ENCODE data around the gene PPP6R3.
"Not testable (repeated sequence)": the region's sequence is repeated elsewhere in the genome, so short reads cannot be mapped to it uniquely, and the experiment has no call there.

PPP6R3 gene

GRCh38 chr11:68610452-68611116 lies 150.0 kb downstream of the PPP6R3 start:
- peak; percentile 9 for DNase-seq

GRCh38 chr11:68615657-68616056 lies 155.1 kb downstream of the PPP6R3 start:
- no peak for DNase-seq

DNA sequence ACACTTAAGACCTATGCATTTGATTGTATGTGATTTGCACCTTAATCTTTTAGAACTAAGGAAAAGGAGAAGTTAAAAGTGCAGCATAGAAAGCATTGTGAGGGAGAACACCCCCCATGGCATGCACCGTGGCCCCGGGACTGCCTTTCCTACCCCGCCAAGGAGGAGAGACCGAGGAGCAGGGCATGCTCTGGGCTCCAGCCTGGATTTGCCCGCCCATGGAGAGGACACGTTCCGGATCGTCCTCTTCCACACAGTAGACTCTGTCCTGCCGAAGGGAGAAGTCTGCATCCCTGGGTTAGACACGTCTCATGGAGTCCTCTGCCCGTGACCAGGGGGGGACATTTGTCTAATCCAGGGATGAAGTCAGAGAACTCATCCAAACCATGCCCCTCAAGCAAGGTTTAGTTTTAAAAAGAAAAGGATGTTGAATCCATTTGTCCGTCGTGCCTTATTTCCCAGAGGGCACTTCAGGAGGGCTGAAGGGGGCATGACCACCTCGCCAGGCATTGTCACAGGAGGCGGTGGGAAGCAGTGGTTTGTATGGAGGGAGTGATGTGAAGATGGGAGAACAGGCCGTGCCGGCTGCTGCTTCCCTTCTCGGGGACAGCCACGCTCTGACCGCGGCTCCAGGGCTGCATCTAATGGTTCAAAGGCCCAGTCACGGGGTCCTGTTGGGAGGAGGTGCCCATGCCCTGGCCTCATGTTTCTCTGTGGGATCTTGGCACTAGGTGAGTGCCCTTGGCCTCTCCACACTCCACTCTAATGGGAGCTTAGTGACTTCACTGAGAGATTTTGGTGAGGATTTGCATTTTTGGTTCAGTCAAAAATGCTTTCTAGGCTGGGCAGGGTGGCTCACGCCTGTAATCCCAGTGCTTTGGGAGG lies 157.6 kb downstream of the PPP6R3 start:
- no peak for DNase-seq

- no peak for DNase-seq
These were observed 161.3 kb downstream of the PPP6R3 start for GRCh38 chr11:68621826-68622225.

GRCh38 chr11:68623706-68624105 lies 163.2 kb downstream of the PPP6R3 start:
- not testable (repeated sequence) for DNase-seq

DNA sequence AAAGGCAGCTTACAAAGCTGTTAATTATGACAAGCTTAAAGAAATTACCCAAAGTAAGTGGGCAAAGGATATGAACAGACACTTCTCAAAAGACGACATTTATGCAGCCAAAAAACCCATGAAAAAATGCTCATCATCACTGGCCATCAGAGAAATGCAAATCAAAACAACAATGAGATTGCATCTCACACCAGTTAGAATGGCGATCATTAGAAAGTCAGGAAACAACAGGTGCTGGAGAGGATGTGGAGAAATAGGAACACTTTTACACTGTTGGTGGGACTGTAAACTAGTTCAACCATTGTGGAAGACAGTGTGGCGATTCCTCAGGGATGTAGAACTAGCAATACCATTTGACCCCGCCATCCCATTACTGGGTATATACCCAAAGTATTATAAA lies 164.5 kb downstream of the PPP6R3 start:
- DNase-seq: not testable (repeated sequence)

DNA sequence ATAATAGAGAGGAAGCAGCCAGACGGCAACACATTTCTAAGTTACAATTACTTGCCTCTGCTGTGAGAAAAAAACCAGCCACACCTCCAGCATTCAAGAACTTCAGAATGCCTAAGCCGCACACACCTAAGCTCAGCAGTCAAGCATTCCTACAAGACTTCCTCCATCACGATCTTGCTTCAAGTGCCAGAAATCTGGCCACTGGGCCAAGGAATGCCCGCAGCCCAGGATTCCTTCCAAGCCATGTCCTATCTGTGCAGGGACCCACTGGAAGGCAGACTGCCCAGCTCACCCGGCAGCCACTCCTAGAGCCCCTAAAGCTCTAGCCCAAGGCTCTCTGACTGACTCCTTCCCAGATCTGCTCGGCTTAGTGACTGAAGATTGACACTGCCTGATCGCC lies 165.7 kb downstream of the PPP6R3 start:
- not testable (repeated sequence) for DNase-seq

DNA sequence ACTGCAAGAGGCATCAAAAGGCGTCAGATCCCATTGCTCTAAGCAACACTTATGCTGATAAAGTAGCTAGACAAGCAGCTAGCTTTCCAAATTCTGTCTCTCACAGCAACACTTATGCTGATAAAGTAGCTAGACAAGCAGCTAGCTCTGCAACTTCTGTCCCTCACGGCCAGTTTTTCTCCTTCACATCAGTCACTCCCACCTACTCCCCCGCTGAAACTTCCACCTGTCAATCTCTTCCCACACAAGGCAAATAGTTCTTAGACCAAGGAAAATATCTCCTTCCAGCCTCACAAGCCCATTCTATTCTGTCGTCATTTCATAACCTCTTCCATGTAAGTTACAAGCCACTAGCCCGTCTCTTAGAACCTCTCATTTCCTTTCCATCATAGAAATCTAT lies 168.3 kb downstream of the PPP6R3 start:
- DNase-seq: not testable (repeated sequence)

GRCh38 chr11:68632375-68632774 lies 171.8 kb downstream of the PPP6R3 start:
- DNase-seq: not testable (repeated sequence)

GRCh38 chr11:68632802-68633201 lies 172.2 kb downstream of the PPP6R3 start:
- DNase-seq: peak; percentile 43

DNA sequence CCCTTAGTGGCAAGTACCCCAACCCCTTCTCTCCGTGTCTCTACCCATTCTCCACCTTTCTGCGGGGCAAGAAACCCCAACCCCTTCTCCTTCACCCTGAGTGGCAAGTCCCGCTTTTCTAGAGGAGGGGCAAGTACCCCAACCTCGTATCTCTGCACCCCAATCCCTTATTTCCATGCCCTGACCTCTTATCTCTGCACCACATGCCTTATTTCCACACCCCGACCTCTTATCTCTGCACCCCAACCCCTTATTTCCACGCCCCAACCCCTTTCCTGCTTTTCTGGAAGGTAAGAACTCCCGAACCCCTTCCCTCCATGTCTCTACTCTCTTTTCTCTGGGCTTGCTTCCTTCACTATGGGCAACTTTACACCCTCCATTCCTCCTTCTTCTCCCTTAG lies 174.1 kb downstream of the PPP6R3 start:
- DNase-seq: not testable (repeated sequence)

DNA sequence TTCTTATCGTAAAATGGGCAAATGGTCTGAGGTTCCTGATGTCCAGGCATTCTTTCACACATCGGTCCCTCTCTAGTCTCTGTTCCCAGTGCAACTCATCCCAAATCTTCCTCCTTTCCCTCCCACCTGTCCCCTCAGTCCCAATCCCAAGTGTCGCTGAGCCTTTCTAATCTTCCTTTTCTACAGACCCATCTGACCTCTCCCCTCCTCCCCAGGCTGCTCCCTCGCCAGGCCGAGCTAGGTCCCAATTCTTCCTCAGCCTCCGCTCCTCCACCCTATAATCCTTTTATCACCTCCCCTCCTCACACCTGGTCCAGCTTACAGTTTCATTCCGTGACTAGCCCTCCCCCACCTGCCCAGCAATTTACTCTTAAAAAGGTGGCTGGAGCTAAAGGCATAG lies 174.6 kb downstream of the PPP6R3 start:
- DNase-seq: not testable (repeated sequence)

- not testable (repeated sequence) for DNase-seq
These were observed 175.3 kb downstream of the PPP6R3 start for GRCh38 chr11:68635883-68636282.

- not testable (repeated sequence) for DNase-seq
These were observed 178.8 kb downstream of the PPP6R3 start for GRCh38 chr11:68639322-68639721.

DNA sequence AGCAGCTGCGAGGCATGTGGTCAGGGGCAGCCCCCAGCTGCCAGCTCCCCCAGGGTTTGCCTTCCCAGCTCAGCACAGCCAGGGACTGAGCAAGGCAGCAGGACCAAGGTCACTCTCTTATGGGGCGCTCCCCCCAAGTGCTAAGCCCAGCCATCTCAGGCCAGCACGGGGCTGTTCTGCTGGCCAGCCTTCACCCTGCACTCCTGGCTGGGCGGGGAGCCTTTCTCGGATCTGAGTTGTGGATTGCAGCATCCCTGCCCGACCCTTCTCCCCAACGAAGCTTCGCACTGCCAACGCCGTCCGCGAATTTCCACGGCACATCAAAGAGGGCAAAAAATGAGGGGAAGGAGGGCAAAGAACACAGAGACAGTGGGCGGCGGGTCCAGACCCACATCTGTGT lies 181.3 kb downstream of the PPP6R3 start:
- DNase-seq: no peak

DNA sequence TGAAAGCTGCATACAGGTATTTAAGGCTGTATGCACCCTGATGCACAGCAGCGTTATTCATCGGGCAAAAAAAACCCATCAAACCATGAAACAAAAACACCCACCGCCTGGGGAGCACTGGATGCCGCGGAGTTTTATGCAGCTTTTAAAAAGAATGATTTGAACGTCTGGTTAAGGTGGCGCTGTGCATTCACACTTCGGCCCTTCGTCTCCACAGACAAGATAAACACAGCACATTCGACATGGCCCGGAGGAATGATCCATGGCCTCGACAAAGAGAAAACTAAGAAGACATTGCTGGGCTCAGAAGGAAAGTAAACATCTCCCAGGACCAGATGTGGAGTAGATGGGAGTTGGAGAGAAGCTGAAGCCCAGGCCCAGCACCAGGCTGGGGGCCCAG lies 183.0 kb downstream of the PPP6R3 start:
- DNase-seq: peak; percentile 13

DNA sequence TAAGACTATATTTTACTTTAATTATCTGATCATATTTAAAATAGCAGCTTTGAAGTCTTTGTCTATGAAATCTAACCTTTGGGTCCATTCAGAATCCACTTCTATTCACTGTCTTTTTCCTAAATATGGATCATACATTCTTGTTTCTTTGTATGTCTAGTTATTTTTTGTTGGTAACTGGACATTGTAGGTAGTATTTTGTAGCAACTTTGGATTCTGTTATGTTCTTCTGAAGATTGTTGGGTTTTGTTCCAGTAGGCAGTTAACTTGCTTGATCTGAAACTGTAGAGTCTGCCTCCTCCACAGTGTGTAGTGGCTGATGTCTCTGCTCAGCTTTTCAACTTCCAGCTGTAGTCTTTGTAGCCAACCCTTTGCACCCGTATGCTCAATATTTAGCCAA lies 186.3 kb downstream of the PPP6R3 start:
- no peak for DNase-seq

GRCh38 chr11:68649851-68650555 lies 189.5 kb downstream of the PPP6R3 start:
- DNase-seq: no peak

DNA sequence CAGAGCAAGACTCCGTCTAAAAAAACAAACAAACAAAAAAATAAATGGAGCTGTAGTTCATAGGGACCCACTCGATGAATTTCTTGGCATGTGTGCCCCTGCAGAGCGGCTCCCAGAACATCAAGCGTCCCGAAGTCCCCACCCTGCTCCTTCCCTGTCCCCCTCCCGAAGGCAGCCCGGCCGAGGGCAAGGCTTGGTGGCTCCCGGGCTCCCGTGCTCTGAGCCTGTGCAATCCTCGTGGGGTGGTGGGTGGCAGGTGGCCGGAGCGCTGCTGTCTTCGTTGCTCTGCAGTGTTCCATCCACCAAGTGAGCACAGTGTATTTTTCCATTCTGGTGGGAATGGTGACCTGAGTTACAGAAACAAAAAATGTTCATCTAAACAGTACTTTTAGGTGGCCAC lies 190.2 kb downstream of the PPP6R3 start:
- DNase-seq: no peak

DNA sequence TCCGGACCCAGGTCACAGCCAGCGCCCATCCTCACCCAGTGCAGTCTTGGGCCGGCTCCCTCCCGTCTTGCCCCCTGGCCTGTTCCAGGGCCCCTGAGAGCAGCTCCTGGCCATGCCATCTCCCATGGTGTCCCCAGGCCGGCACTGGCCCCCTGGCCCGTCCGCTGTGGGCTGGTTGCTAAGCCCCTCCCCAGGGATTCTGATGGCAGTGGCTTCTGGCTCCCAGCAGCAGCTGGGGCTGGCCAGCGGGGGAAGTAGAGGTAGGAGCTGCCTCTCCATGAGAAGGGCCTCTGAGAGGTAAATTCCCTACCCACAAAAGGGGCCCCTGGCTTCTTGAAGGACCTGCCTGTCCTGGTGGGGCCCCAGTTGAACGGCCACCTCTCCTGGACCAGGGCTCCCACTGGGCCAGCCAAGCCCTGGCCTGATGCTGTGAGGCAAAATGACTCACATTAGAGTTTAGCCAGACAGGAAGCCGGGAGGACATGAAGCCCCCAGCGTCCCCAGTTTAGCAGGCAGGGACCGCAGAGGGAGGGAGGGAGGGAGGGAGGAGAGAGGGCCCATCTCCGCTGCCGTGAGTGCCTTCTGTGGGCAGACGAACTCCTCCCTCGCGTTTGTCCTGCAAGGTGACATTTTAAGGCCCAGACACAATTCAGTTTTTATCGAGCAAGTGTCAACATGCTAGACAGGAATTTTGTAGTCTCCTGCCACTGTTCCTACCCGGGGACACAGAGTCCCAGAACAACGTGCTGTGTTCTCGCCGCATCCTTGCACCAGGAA lies 190.8 kb downstream of the PPP6R3 start:
- DNase-seq: peak; percentile 38

DNA sequence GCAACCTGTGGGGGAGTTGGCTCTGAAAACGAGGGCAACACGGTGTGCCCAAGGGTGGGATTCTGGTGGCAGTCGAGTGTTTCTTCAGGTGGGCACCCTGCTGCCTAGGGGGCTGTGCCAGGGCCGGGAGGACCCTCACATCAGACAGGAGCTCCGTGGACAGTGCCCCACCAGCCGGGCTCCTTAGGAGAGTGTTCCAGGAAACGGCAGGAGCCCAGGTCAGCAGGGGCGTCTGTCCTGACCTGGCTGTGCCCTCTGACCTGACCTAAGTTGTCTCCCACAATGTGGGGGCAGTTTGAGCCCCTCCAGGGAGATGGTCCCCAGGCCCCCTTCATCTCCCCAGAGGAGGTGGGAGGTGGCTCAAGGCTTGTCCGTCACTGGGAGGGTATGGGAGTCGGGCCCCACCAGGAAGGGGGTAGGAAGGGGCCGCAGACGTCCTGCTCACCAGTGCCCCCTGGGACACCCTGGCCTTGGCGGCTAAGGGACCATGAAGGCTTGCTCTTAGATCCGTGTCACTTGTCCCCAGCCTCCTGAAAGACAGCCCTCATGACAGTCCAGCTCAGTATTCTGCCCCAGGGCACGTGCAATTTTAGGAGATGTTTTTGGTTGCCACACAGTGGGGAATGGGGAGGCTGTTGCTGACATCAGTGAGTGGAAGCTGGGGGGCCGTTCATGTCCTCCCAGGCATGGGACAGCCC lies 191.6 kb downstream of the PPP6R3 start:
- no peak for DNase-seq

DNA sequence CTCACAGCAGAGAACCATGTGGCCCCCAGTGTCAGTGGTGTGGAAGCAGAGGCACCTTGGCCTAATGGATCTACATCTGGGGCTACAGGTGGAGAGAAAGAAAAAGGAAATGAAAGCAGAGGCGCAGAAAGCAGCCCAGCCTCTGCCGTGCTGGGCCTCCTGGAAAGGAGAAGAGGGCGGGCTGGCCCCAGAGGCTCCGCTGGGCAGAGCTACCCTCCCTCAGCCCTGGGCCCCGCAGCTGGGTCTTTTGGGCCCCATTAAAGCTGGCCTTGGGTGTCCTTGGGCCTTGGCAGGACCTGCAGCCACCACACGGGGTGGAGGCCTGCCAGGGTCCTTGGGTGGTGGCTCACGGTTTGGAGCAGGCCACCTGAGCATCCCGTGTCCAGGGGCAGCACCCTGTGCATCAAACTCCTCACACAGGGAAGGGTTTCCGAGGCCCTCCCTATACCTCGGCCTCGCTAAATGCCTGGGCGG lies 192.2 kb downstream of the PPP6R3 start:
- no peak for DNase-seq
